ENCODE results near the gene TMEM63B.
"Not testable (repeated sequence)": the region's sequence is repeated elsewhere in the genome, so short reads cannot be mapped to it uniquely, and the experiment has no call there.

TMEM63B gene

DNA sequence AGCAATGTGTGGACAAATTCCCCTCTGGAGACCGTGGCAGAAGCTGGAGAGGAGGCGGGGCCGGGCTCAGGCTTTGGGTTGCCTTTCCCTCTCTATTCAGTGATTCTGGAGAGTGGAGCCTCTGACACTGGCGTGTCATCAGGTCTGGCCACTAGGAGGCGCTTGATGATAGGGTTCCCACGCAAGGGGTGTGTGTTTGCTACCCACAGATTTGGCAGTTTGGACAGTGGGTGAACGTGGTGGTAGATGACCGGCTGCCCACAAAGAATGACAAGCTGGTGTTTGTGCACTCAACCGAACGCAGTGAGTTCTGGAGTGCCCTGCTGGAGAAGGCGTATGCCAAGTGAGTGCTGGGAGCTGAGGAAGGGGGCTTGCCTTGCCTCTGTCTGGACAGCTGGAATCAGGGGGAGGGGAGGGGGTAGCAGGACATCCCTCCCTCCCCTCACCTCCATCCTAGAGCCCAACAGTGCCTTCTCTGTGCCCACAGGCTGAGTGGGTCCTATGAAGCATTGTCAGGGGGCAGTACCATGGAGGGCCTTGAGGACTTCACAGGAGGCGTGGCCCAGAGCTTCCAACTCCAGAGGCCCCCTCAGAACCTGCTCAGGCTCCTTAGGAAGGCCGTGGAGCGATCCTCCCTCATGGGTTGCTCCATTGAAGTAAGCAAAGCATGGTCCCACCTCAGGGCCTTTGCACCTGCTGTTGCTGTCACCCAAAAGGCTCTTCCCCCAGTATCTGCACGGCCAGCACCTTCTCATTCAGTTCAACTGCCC is 45.6 kb downstream of the TMEM63B start:
- peak; percentile 90 for DNase-seq

DNA sequence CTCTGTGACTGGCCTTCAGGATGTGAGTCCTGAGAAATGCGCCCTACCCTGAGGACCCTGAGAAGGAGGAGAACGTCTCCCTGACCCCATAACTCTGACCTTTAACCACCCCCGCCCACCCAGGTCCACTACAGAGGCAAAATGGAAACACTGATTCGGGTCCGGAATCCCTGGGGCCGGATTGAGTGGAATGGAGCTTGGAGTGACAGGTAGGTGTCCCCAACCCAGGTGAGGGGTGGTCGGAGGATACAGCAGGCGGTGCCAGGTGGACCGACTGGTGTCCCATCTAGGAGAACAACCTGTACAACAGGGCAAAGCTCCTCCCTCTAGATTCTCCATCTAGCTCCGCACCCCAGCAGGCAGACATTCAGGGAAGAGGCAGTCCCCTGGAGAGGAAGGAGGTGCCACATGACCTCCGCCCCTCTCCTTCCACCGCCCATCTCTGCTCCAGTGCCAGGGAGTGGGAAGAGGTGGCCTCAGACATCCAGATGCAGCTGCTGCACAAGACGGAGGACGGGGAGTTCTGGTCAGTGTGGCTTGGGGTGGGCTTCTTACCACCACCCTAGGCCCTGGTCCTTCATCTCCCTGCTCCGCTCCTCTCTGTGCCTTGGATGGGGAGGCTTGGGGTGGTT is 48.9 kb downstream of the TMEM63B start:
- DNase-seq = no peak

DNA sequence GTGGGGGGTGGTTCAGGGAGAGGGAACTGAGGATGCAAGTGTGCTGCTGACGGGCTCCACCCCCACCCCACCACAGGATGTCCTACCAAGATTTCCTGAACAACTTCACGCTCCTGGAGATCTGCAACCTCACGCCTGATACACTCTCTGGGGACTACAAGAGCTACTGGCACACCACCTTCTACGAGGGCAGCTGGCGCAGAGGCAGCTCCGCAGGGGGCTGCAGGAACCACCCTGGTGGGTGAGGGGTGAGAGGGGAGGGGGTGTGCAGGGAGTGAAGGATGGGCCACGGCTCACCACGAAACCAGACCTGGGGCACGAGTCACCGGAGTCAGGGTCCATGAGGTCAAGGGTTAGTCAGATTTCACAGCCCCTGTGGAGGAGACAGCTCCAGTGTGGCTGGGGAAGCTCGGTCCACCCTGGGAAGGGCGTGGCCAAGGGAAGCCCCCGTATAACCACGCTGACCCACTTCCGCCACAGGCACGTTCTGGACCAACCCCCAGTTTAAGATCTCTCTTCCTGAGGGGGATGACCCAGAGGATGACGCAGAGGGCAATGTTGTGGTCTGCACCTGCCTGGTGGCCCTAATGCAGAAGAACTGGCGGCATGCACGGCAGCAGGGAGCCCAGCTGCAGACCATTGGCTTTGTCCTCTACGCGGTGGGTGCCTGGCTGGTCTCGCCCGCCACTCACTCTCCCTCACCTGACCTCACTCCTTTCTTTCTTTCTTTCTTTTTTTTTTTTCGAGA is 49.6 kb downstream of the TMEM63B start:
- DNase-seq = no peak

DNA sequence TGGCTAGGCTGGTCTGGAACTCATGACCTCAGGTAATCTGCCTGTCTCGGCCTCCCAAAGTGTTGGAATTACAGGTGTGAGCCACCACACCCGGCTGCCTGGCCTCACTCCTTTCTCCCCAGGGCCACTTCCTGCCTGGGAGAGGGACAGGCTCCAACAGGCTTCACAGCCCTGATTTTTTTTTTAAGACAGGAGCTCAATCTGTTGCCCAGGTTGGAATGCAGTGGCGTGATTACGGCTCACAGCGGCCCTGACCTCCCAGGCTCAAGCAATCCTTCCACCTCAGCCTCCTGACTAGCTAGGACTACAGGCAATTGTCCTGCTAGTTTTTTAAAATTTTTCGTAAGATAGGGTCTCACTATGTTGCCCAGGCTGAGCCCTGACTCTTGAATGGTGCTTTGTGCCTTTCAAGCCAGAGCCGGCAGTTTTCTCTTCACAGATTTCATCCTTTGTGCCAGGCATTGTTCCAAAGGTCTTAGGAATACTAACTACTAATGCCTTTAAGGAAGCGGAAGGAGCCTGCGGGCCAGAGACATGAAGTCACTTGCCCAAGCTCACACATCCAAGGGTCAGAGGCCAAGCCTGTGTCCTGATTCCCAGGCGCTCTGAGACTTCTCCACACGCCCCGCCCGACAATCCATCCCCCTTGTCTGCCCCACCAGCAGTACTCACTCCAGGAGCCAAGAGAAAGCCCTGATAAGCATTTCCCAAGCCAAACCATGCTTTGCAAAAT is 50.5 kb downstream of the TMEM63B start:
- DNase-seq = no peak

DNA sequence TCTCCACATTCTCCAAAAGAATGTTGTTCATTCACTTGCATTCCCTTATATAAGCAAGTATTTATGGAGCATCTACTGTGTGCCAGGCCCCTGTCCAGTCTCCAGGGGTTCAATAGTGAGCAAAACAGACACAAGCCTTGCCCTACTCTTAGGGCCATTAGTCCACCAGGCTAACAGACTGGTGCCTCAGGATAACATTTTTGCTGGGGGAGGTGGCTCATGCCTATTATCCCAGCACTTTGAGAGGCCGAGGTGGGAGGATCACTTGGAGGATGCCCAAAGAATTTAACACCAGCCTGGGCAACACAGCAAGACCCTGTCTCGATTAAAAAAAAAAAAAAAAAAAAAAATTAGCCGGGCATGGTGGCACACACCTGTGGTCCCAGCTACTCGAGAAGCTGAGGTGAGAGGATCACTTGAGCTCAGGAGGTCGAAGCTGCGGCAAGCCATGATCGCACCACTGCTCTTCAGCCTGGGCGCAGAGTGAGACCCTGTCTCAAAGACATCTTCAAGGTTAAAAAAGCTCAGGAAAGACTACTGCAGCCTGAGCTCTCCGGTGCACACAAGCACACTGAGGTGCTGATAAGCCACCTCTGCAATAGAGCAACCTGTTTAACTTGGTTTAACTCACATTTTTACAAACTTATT is 51.2 kb downstream of the TMEM63B start:
- DNase-seq = no peak

DNA sequence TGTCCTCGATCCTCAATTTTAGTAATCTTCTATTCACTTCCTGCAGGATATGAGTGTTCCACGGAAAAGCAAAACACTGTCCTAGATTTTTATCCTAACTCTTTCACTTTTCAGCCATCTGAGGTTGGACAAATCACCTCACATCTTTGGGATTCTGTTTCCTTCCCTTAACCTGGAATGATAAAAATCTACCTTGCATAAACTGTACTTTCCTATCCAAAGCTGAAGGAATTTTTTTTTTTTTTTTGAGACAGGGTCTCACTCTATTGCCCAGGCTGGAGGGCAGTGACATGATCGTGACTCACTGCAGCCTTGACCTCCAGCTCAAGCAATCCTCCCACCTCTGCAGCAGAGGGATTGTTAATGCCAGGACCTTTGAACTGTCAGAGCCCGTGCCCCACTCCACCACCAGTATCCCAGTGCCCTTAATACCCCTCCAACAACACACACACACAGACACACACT is 51.8 kb downstream of the TMEM63B start:
- no peak for DNase-seq

DNA sequence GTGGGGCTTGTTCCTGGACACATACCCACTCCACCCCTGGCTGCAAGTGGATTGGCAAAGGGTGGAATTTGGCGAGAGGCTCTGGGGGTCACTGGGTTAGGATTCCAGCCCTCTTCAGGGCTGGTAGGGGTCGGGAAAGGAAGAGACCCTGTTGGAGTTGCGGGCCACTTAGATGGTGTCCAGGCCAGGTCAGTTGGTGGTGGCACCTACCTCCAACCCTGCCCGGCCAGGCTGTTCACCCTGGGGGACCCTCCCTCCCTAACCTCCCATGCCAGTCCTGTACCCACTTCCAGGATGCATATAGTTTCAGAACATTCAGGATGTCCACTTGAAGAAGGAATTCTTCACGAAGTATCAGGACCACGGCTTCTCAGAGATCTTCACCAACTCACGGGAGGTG is 52.3 kb downstream of the TMEM63B start:
- no peak for DNase-seq

DNA sequence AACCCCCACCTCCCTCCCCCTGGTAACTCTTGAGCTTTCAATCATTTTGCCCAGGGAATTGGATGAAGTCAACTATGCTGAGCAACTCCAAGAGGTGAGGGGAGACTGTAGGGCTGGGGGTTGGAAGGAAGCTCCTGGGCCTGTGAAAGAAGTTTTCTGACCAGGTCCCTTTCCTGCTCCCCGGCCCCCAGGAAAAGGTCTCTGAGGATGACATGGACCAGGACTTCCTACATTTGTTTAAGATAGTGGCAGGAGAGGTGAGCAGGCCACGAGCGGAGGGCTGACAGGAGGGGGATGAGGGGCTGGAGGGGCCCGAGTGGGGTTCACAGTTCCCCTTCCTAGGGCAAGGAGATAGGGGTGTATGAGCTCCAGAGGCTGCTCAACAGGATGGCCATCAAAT is 53.1 kb downstream of the TMEM63B start:
- DNase-seq = no peak

DNA sequence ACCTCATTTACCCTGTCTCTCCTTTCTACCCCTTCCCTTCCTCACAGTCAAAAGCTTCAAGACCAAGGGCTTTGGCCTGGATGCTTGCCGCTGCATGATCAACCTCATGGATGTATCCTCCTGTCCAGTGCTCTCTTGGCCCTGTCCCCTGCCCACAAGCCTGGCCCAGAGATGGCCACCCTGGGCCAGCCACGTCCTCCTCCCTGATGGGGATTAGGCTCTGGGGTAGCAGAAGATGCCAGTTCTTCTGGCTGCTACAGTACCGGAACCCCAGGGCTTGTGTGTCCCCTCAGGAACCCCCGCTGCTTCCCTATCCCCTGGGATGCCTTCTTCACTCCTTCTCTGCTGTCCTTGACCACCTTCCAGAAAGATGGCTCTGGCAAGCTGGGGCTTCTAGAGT is 53.5 kb downstream of the TMEM63B start:
- no peak for DNase-seq

DNA sequence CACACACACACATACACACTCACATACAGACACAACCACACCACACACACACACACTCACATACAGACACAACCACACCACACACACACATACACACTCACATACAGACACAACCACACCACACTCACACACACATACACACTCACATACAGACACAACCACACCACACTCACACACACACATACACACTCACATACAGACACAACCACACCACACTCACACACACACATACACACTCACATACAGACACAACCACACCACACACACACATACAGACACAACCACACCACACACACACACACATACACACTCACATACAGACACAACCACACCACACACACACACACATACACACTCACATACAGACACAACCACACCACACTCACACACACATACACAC is 54.4 kb downstream of the TMEM63B start:
- not testable (repeated sequence) for DNase-seq

DNA sequence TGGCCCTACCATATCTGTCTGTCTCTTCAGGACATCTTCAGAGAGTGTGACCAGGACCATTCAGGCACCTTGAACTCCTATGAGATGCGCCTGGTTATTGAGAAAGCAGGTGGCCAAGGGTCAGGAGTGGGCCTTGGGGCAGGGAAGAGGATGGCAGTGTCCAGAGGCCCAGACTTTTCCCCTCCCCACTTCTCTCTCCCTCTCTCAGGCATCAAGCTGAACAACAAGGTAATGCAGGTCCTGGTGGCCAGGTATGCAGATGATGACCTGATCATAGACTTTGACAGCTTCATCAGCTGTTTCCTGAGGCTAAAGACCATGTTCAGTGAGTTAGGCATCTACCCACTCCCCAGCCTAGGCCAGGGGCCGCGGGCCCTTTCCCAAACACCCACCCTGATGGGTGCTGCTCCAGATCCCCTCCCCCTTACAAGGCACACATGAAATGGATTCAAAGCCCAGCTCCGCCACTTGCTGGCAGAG is 55.6 kb downstream of the TMEM63B start:
- no peak for DNase-seq

DNA sequence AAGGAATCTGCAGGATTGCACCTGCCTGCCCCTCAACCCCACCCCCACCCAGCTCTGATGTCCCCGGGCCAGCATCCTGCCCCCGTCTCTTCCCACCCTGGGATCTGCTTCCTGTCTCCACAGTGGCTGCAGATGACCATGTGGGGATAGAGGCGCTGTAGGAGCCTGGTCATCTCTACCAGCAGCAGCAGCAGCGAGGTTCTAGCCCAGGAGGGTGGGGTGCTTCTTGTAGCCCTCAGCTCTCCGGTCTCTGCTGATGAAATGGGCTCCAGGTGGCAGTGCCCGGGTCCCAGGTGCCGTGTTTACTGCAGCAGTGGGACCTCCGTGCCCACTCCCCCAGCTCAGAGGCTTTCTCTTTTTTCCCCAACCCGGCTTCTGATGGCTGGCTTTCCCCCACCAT is 56.4 kb downstream of the TMEM63B start:
- no peak for DNase-seq

DNA sequence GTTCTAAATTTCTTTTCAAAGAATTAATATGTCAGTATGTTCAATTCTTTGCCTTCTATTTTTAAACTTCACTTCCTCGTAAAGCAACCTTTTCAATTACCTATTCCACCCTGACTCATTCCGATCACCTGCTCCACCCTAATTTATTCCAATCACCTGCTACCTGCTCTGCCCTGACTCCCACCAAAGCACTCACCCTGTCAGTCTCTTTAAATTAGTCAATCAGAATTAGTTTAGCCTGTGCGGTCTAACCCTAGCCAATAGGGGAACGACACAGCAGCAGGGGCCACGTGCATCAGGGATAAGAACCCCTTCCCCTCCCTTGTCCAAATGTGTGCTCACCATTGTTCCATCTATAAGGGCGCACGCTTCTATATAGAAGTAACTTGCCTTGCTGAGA is 58.0 kb downstream of the TMEM63B start:
- not testable (repeated sequence) for DNase-seq

DNA sequence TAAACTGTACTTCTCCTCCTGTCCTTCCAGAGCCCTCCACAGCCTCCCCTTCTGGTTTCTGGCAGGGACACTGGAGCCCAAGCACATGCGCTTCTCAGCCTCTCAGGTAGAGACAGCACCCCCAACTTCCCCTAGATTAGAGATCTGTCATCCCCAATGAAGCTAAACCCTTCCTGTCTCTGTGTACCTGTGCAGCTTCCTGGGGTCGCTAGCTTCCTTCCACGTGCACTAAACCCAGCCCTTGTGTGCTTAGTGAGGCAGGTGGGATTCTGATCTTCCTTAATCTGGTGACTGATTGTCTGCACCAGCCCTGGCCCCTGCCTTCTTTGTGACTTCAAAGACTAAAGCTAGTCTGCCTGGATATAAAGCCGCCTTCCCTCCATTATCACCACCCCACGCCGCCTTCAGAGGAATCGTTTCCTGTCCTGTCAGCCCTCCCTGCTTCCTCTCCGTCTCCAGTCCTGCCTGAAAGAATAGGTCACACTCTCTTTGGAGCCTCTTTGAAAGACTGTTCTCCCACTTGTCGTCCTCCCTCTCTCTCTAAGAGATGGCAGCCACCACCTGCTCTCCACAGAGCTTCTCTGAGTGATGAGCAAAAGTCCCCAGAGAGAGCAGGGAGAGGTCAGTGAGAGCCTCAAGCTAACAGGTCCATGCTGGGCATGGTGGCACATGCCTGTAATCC is 58.7 kb downstream of the TMEM63B start:
- no peak for DNase-seq

DNA sequence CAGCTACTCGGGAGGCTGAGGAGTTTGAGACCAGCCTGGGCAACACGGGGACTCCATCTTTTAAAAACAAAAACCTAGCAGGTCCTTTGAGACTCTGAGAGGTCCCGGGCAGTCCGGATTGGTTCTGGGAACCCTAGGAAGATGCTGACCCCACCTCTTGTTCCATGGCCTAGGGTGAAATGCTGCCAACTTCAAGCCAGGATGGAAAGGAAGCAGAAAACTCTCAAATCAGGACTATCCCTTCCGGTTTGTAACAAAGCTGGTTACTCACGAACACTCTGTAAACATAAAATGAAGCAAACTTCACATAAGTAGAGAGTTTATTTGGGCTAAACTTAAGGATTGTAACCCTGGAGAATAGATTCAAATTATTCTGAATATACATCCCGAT is 59.3 kb downstream of the TMEM63B start:
- no peak for DNase-seq

DNA sequence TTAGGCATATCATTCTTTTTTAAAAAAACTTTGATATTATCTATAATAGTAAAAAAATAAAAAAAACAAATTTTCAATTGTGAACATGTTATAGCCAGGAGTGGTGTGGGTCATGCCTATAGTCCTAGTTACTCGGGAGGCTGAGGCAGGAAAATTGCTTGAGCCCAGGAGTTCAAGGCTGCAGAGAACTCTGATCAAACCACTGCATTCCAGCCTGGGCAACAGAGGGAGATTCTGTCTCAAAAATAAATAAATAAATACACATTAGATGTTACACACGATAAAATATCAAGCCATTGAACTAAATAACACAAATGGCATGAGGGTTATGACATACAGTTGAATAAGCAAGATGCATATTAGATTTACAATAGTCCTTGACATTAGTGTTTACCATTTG is 61.5 kb downstream of the TMEM63B start:
- no peak for DNase-seq

DNA sequence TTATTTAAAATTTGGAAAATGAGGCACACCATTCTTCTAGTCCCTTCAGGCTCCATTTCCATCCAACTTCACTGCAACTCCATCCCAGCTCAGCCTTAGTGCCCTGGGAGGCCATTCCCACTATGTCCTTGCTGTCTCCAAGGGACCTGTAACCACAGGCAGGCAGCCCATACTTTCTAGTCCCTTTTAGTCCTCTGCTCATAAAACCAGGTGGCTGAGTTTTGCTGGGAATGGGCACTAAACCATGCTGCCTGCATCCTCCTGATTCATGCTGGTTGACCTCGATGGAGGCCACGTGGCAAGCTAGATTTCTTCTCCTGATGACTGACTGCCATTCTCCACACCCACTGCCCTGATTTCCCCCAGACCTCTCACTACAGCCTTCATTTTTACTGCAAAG is 61.9 kb downstream of the TMEM63B start:
- DNase-seq = no peak

DNA sequence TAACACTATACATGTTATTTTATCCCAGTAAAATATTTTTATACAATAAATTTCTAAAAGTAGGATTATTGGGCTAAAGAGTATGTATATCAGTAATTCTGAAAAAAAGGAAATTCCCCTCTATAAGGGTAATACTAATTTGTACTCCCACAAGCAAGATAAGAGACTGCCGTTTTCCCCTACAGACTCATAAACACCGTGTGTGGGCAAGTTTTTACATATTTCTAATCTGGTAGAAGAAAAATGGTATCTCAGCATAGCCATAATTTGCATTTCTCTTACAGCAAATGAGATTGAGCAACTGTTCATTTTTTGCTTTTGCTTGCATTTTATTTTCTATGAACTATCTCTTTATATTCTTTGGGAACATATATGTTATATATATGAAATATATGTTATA is 63.4 kb downstream of the TMEM63B start:
- no peak for DNase-seq

DNA sequence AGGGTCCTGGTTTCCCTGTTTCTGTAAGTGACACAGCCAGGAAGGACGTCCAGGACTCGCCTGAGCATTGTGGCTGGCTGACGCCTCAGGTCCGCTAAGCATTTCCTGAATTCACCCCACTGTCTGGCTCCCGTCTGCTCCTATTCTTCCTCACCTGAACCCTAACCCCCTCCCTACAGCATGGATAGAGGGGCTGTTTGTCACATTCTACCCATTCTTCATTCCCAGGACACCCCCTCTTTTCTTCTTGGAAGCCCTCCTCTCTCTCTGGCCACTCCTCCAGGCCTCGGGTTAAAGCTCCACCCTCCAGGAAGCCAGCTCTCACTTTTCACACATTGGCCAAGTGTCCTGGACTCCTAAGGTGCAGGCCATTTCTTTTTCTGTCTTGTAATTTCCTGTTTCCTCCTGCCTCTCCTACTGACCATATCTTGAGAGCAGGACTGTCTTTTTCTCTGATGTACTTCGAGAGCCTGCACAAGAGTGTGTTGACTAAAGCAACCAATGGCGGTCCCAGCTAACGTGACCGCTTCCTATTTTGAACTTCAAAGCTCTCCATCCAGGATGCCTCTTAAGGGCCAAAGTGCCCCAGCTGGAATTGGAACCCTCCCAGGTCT is 65.2 kb downstream of the TMEM63B start:
- DNase-seq = peak; percentile 47

DNA sequence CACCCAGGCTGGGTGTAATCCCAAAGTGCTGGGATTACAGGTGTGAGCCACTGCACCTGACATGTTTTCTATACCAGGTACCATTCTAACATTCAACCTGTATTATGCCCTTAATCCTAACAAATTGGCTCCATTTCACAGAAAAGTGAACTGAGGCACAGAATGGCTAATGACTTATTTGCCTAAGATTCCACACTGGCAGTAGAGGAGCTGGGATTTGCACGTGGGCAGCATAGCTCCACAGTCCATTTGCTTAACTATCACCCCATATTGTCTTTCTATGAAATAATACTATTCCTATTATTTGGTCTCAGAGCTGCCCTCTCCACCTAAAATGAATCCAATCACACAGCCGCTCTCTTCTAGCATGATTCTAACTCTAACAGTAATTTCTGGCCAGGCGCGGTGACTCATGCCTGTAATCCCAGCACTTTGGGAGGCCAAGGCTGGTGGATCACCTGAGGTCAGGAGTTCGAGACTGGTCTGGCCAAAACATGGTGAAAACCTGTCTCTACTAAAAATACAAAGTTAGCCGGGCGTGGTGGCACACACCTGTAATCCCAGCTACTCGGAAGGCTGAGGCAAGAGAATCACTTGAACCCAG is 66.1 kb downstream of the TMEM63B start:
- DNase-seq = no peak

DNA sequence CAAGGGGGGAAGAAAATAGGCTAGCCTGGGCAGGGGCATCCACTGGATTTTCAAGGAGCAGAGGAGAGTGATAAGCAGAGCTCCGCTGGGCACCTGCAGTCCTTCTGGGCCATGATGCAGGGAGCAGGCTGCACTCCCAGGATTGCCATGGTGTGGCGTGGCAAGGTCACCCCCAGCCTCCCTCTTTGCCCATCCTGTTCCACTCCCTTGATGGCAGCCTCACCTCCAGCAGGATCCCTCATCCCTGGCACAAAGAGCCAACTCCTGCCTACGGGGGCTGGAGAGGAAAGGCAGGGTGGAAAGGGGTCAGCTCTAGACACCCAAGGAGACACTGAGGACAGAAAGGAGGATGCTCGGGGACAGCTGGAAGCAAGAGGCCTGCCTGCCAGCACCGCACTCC is 67.0 kb downstream of the TMEM63B start:
- no peak for DNase-seq

Measured in DMS53 (cell line).